HCT116 (cell line): Measurements from ENCODE around the gene ZNF784. TPM values are rescaled to one million over a fixed set of nuclear protein-coding genes. Genes with fewer than 3 reads are reported as not detected.
A peak's percentile ranks its signal among the peaks of the same experiment; 100 is the strongest.

Experiments used
- ATAC-seq: fragments of 200-7000 bp; cut with Tn5 transposase; 2 replicates; pipeline ENCODE4 v1.9.1; 2020; ENCODE audit warnings: mild to moderate bottlenecking, moderate library complexity
- BruUV-seq: library from RNA; stranded (reverse); fragments of 400-500 nt; replicated peaks from 2 replicates; lab custom pipeline; 2021; lab: Mats Ljungman, UMichigan
- CTCF ChIA-PET: fragments of 300-600 bp; sonication (Branson Sonifier 250); formaldehyde crosslinking; loops from one replicate; lab custom pipeline; 2021; ENCODE audit warnings: antibody characterized with exemption; lab: Charles Lee
- POLR2A ChIA-PET: fragments of 300-600, 350-600 bp; sonication (Branson Sonifier 250); formaldehyde crosslinking; loops from one replicate; lab custom pipeline; 2021; ENCODE audit warnings: antibody characterized with exemption; lab: Charles Lee
- RAD21 ChIA-PET, 2 experiments: fragments of 300-600 bp; sonication (Branson Sonifier 250); formaldehyde crosslinking; loops; one replicate each; lab custom pipeline; 2023; ENCODE audit warnings: low total read pairs in 2 of 2; ENCODE audit not compliant: uncharacterized antibody in 2 of 2, unreplicated experiment in 2 of 2, low non-redundant PET in 1 of 2; lab: Charles Lee
- DNase-seq: peaks from one replicate; pipeline ENCODE4 v3.0.0-alpha.2; 2010; ENCODE audit warnings: low read depth, low spot score
- H2AFZ ChIP-seq: fragments of 200-600 bp; shearing (Covaris generic), sonication (generic); 2 replicates; pipeline ENCODE4 v1.6.1; 2017; ENCODE audit warnings: low read depth, mixed run types, mixed read lengths, antibody characterized with exemption, low read length; ENCODE audit not compliant: poor library complexity, severe bottlenecking
- H3K27ac ChIP-seq: 2 replicates; pipeline ENCODE4 v1.5.1; 2012; ENCODE audit warnings: low read depth, low read length
- H3K27me3 ChIP-seq: fragments of 200-600 bp; sonication (generic); 2 replicates; pipeline ENCODE4 v1.6.1; 2016; ENCODE audit warnings: mixed run types, low read length, mixed read lengths; ENCODE audit not compliant: insufficient read depth
- H3K36me3 ChIP-seq, 2 experiments: fragments of 200-500 bp in 1 of 2; fragments of 200-600 bp in 1 of 2; sonication (Bioruptor generic) in 1 of 2; sonication (generic) in 1 of 2; 2 replicates each; pipeline versions ENCODE4 v1.5.1 to v1.6.1; 2014 to 2016; ENCODE audit warnings: low read length in 2 of 2, inconsistent platforms in 1 of 2, mixed read lengths in 1 of 2, mixed run types in 1 of 2; ENCODE audit not compliant: insufficient read depth in 2 of 2, control insufficient read depth in 1 of 2
- H3K4me1 ChIP-seq, 2 experiments: fragments of 200-600 bp in 1 of 2; sonication (generic) in 1 of 2; 2 replicates each; pipeline versions ENCODE4 v1.5.1 to v1.6.1; 2012 to 2017; ENCODE audit warnings: low read length in 2 of 2, inconsistent platforms in 1 of 2, mild to moderate bottlenecking in 1 of 2, mixed read lengths in 1 of 2, mixed run types in 1 of 2, moderate library complexity in 1 of 2; ENCODE audit not compliant: insufficient read depth in 2 of 2, control insufficient read depth in 1 of 2
- H3K4me2 ChIP-seq: fragments of 200-600 bp; sonication (generic); 2 replicates; pipeline ENCODE4 v1.6.1; 2017; ENCODE audit warnings: mixed run types, low read length, mixed read lengths
- H3K4me3 ChIP-seq, 2 experiments: fragments of 200-600 bp in 1 of 2; sonication (generic) in 1 of 2; replicated peaks in 1 of 2; 2 replicates each; pipeline ENCODE4 v1.5.1; 2011 to 2016; ENCODE audit warnings: low read length in 2 of 2, control low read depth in 1 of 2, low read depth in 1 of 2, mild to moderate bottlenecking in 1 of 2, mixed read lengths in 1 of 2, mixed run types in 1 of 2
- H3K79me2 ChIP-seq: fragments of 200-600 bp; sonication (generic); 2 replicates; pipeline ENCODE4 v1.6.1; 2017; ENCODE audit warnings: mild to moderate bottlenecking, mixed run types, low read length, moderate library complexity, mixed read lengths; ENCODE audit not compliant: insufficient read depth
- H3K9ac ChIP-seq: fragments of 200-600 bp; sonication (generic); 2 replicates; pipeline ENCODE4 v1.6.1; 2016; ENCODE audit warnings: low read length, mixed read lengths
- H3K9me2 ChIP-seq: fragments of 200-600 bp; sonication (generic), shearing (Covaris generic); 2 replicates; pipeline ENCODE4 v1.6.1; 2017; ENCODE audit warnings: mixed run types, mild to moderate bottlenecking, moderate library complexity; ENCODE audit not compliant: insufficient read depth
- H3K9me3 ChIP-seq, 2 experiments: fragments of 200-500 bp in 1 of 2; fragments of 200-600 bp in 1 of 2; sonication (Bioruptor generic) in 1 of 2; sonication (generic) in 1 of 2; 2 replicates each; pipeline ENCODE4 v1.6.1; 2014 to 2017; ENCODE audit warnings: low read length in 2 of 2, mixed read lengths in 2 of 2, inconsistent platforms in 1 of 2, low read depth in 1 of 2, mild to moderate bottlenecking in 1 of 2, mixed run types in 1 of 2, moderate library complexity in 1 of 2; ENCODE audit not compliant: control insufficient read depth in 1 of 2, insufficient read depth in 1 of 2
- H4K20me1 ChIP-seq: fragments of 200-600 bp; sonication (generic), shearing (Covaris generic); 2 replicates; pipeline ENCODE4 v1.6.1; 2017; ENCODE audit warnings: mixed run types, mild to moderate bottlenecking, moderate library complexity; ENCODE audit not compliant: insufficient read depth
- CBX3 ChIP-seq: IDR thresholded peaks from 2 replicates; pipeline ENCODE4 v1.6.1; 2012; ENCODE audit warnings: low read depth
- EGR1 ChIP-seq: IDR thresholded peaks from 2 replicates; pipeline ENCODE4 v1.6.1; 2012; ENCODE audit warnings: low read depth
- ELF1 ChIP-seq: IDR thresholded peaks from 2 replicates; pipeline ENCODE4 v1.6.1; 2012; ENCODE audit warnings: low read depth, borderline replicate concordance
- FOSL1 ChIP-seq: IDR thresholded peaks from 2 replicates; pipeline ENCODE4 v1.6.1; 2012; ENCODE audit warnings: low read depth
- POLR2A ChIP-seq: IDR thresholded peaks from 2 replicates; pipeline ENCODE4 v1.7.0; 2011; ENCODE audit warnings: borderline replicate concordance; ENCODE audit not compliant: insufficient read depth, insufficient read length; ENCODE audit errors: extremely low read depth
- TCF7L2 ChIP-seq: IDR thresholded peaks from 2 replicates; pipeline ENCODE4 v1.7.0; 2011; ENCODE audit warnings: borderline replicate concordance, inconsistent platforms; ENCODE audit not compliant: insufficient read depth, insufficient read length; ENCODE audit errors: extremely low read depth
- intact Hi-C: fragments of 100-400 bp; cut with micrococcal nuclease; formaldehyde crosslinking; loops from 2 replicates; pipeline ENCODE4 v1.10.0; 2022
- total RNA-seq: library from RNA; stranded (reverse); gene quantifications from one replicate; pipeline ENCODE4 v1.2.1, GENCODE V29; 2021; ENCODE audit not compliant: unreplicated experiment

ZNF784 gene
- total RNA-seq, 1 experiment from 2014 or later, result 5.3 TPM

- TF ChIP-seq CBX3, result 0 out of 2 replicates have a peak, but pooled peaks have one; percentile 21
- TF ChIP-seq ELF1, result no peak
- peaks cover 8 to 14% of the 10 kb centered on the region in 2 experiments; a peak in 3 of 4 replicates for H3K4me1 ChIP-seq
- ChIA-PET POLR2A (interaction anchor here (0.6 to 1.5 kb wide), 12 partner anchors 8 to 1758 kb away, joined by 3 to 10 read pairs (median 4); partner anchors contain the start of genes FIZ1, MYADM and ZNF865), CTCF (interaction anchor here (0.6 to 1.8 kb wide), 8 partner anchors 8 to 157 kb away, joined by 3 to 14 read pairs (median 4); no protein-coding TSS in a partner anchor), RAD21 (interaction anchor here in 1 of 2 experiments (0.5 to 0.6 kb wide), 2 partner anchors 72 to 129 kb away, joined by 3 to 4 read pairs; no protein-coding TSS in a partner anchor)
- H2AFZ ChIP-seq, result peak overlapping the region; percentile 65
- no peaks in the 10 kb centered on the region for H3K9me2 ChIP-seq
- intact Hi-C loops, result no loop called here
- no peaks in the 10 kb centered on the region for H4K20me1 ChIP-seq
- H3K36me3 ChIP-seq, result no peaks in the 10 kb centered on the region
- H3K27ac ChIP-seq, result peak overlapping the region; percentile 81
- DNase-seq (no peak), ATAC-seq (no peak)
- peak overlapping the region; percentile 98 for H3K4me2 ChIP-seq
- peak overlapping the region; percentile 70 for H3K9ac ChIP-seq
- H3K27me3 ChIP-seq, result no peaks in the 10 kb centered on the region
- no peaks in the 10 kb centered on the region for H3K79me2 ChIP-seq
- TSS peak; percentile 83 for BruUV-seq
- H3K9me3 ChIP-seq, result no peaks in the 10 kb centered on the region
- peak overlapping the region; percentile 54 to 69 for H3K4me3 ChIP-seq
Measured at GRCh38 chr19:55625004-55625326, 599 bp upstream of the ZNF784 start.

GRCh38 chr19:55623561-55623960, 805 bp downstream of the ZNF784 start:
- ChIA-PET POLR2A (interaction anchor here (0.8 to 1.3 kb wide), 2 partner anchors 19 to 139 kb away, joined by 3 to 10 read pairs; partner anchors contain the start of genes NAT14 and ZNF865), RAD21 (no interaction called here)
- Histone ChIP-seq H3K9me3 (no peaks in the 10 kb centered on the region), H3K27me3 (no peaks in the 10 kb centered on the region), H2AFZ (no peak overlapping the region), H3K36me3 (no peaks in the 10 kb centered on the region), H3K4me3 (peak overlapping the region; percentile 12 to 45; a peak in 3 of 4 replicates), H3K9ac (no peak overlapping the region)
- no peak for DNase-seq
- ATAC-seq, result no peak
- TF ChIP-seq POLR2A (no peak), EGR1 (no peak), ELF1 (no peak), TCF7L2 (no peak), FOSL1 (no peak)
- TF ChIP-seq, all 23 proteins: peak for 0
- intact Hi-C loops, result no loop called here
- CTCF ChIA-PET, result interaction anchor here (1.2 kb wide), 1 partner anchor 48 kb away, joined by 6 read pairs; no protein-coding TSS in a partner anchor
- peak overlapping the region; percentile 65 for H3K4me2 ChIP-seq
- no peaks in the 10 kb centered on the region for H3K9me2 ChIP-seq
- H4K20me1 ChIP-seq, result no peaks in the 10 kb centered on the region
- H3K27ac ChIP-seq, result no peak overlapping the region
- H3K4me1 ChIP-seq, result peaks cover 8 to 14% of the 10 kb centered on the region in 2 experiments; a peak in 3 of 4 replicates
- BruUV-seq, result TSS peak; percentile 47
- H3K79me2 ChIP-seq, result no peaks in the 10 kb centered on the region
